A172 (cell line): ENCODE data around the gene TBC1D30. TPM values are rescaled to one million over a fixed set of nuclear protein-coding genes. Genes with fewer than 3 reads are reported as not detected.
"Not testable (repeated sequence)": the region's sequence is repeated elsewhere in the genome, so short reads cannot be mapped to it uniquely, and the experiment has no call there.

Experiments used
- DNase-seq: peaks from one replicate; pipeline ENCODE4 v3.0.0-alpha.2; 2015; ENCODE audit warnings: low spot score
- total RNA-seq: library from RNA; depleted of rRNA; stranded (reverse); fragments of >200 nt; shearing (Covaris generic); gene quantifications from 2 replicates; pipeline ENCODE4 v1.2.3, GENCODE V29; 2014; rRNA removed

The TBC1D30 gene
- total RNA-seq, result 0.26 and 1.6 TPM in 2 replicates

GRCh38 chr12:64824500-64825142 is at the start of gene TBC1D30:
TSS of gene TBC1D30 (plus strand) at chr12:64824647. CDS start at chr12:64824880, 233 bp downstream.
- no peak for DNase-seq

- DNase-seq, result not testable (repeated sequence)
Observed at GRCh38 chr12:64775147-64775736, 49.2 kb upstream of the TBC1D30 start.

GRCh38 chr12:64779354-64779974 is 45.0 kb upstream of the TBC1D30 start:
- DNase-seq, result no peak

DNA sequence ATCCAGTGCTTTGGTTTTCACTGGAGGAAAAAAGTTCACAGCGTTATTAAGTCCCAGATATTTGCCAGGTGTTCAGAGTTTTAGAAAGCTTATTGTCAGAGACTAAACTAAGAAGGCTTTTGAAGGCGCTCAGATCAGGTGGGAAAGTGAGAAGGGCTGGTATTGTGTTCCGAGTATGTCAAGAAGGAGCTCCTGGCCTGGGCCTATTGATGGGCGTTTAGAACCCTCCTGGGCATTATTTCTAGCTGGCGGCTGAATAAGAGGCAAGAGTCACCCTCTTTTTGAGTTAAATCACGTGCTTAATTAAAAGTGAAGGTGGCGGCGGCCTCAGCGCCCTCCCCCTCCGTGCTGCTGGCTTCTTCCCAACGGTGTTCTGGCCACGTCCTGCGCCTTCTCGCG is 44.3 kb upstream of the TBC1D30 start:
- DNase-seq, result no peak

DNA sequence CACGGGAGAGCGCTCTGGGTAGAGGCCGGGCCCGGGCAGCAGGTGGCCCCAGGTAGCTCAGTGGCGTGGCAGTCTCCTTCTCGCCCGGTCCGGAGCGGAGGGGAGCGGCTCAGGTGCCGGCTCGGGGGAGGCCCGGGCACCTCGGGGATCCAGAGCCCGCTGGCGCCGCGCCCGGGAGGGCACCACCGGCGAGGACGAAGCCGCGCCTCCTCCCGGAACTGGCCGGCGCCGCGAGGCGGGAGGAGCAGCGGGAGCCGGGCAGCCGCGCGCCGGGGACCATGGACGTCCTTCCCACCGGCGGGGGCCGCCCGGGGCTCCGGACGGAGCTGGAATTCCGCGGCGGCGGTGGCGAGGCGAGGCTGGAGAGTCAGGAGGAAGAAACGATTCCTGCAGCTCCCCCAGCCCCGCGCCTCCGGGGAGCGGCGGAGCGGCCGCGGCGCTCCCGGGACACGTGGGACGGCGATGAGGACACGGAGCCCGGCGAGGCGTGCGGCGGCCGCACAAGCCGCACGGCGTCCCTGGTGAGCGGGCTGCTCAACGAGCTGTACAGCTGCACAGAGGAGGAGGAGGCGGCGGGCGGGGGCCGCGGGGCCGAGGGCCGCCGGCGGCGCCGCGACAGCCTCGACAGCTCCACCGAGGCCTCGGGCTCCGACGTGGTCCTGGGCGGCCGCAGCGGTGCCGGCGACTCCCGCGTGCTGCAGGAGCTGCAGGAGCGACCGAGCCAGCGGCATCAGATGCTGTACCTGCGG is 43.7 kb upstream of the TBC1D30 start:
- DNase-seq, result no peak

GRCh38 chr12:64781280-64782190 is 42.9 kb upstream of the TBC1D30 start:
- DNase-seq, result no peak

DNA sequence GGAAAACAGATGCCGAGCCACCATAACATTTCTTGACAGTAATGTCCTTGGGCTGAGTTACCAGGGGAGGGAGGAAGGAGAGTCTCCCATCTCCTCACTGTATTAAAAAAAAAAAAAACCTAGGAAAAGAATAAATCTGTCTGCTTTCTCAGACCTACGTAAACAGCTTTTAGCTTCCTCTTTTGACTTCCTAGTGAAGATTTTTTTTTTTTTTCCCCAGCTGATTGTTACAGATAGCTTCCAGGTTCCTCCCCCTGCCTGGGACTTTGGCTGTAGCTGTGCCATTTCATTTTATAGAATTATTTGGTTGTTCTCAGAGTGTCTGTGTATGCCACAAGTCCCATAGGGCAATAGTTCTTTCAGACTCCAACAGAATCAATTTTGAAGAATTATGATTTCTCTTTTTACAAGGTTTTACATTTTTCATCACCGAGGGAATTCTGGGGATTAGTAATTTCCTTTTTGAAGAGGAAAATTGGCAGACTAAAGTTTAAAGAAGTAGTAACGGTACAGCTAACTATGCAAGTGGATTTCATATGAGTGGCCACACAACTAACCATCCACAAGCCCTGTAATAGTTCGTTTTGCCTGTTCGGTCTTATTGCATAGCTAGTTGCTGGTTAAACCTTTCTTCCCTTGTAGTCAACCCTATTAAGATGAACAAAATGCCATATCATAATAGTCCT is 42.1 kb upstream of the TBC1D30 start:
- no peak for DNase-seq

GRCh38 chr12:64785838-64786237 is 38.6 kb upstream of the TBC1D30 start:
- DNase-seq, result no peak

- DNase-seq, result no peak
Observed at GRCh38 chr12:64790166-64790565, 34.3 kb upstream of the TBC1D30 start.

DNA sequence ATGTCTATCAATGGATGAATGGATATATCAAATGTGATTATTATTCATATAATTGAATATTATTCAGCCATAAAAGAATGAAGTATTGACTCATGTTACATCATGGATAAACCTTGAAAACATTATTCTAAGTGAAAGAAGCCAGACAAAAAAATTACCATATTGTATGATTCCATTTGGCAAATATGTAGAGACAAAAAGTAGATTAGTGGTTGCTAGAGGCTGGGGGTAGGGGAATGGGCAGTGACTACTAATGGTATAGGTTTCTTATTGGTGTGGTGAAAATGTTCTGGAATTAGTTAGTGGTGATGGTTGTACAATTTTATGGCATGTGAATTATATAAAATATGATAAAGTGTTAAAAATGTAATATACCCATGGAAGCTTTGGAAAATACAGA is 33.4 kb upstream of the TBC1D30 start:
- no peak for DNase-seq

- DNase-seq, result no peak
Observed at GRCh38 chr12:64792128-64792527, 32.3 kb upstream of the TBC1D30 start.

DNA sequence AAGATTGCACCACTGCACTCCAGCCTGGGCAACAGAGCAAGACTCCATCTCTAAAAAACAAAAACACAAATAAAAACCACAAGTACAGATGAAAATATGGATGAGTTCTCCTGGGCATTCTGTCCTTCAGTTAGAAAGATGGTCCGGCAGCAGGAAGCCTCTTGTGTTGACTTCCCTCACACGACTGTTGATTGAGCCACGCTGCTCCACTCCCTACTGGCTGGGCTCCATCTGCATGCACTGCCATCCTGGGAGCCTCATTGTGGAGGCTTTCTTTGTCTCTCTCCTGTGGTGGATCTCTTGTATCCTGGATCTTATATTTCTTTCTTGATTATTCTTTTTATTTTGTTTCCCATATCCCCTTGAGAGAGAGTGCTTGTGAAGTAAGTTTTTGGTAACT is 30.8 kb upstream of the TBC1D30 start:
- DNase-seq, result no peak

DNA sequence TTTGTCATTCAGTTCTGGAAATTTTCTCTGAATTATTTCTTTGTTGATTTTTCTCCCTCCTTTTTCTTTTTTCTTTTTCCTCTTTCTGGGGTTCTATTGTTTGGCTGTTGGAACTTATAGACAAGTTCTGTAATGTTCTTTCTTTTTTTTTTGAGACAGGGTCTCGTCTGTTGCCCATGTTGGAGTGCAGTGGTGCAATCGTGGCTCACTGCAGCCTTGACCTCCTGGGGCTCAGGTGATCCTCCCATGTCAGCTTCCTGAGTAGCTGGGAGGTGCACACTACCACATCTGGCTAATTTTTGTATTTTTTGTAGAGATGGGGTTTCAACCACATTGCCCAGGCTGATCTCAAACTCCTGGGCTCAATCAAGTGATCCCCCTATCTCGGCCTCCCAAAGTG is 30.1 kb upstream of the TBC1D30 start:
- DNase-seq, result no peak

DNA sequence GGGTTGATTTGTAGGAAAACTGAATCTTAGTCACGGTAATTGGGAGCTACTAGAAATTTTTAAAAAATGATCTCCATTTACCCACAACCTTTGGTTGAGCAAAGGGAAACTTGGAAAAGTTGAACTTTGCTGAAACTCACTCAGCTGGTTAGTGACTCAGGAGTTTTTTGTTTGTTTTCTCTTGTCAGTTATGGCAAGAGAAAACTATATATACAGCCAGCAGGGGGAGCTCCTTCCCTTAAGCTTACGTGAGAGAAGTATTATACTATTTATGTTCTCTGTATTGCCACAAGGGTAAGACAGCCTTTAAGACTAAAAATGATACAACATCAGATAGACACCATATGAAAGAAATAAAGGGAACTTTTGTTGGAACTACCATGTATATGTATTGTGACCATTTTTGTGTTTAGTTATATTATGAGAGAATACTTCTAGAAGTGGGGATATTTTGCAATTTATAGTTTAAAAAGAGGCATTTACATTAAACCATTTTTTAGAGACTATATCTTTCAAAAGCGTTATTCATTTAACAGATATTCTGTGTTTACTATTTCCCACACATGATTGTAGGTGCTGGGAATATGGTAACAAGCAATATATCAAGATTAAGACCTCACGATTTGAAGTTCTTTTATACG is 28.1 kb upstream of the TBC1D30 start:
- DNase-seq, result peak; percentile 86

- DNase-seq, result no peak
Observed at GRCh38 chr12:64797156-64797555, 27.3 kb upstream of the TBC1D30 start.

GRCh38 chr12:64798165-64798564 is 26.3 kb upstream of the TBC1D30 start:
- no peak for DNase-seq

GRCh38 chr12:64800640-64801039 is 23.8 kb upstream of the TBC1D30 start:
- no peak for DNase-seq

DNA sequence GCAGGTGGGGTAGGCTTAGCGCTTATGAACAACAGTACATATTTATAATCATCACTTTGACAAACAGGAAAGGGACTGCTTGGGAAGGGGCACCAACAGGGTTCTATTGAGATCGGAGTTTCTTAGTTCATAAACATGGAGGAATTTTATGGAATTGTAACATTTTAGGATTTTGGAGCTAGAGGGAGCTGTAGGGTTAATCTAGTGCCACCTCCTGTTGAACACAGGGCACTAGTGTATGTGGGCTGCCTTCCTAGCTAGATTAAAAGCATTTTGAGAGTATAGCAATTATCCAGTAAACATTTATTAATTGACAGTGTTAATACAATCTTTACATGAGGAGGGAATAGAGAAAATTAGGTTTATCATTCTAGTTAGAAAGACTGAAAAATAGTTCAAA is 23.1 kb upstream of the TBC1D30 start:
- DNase-seq, result no peak

DNA sequence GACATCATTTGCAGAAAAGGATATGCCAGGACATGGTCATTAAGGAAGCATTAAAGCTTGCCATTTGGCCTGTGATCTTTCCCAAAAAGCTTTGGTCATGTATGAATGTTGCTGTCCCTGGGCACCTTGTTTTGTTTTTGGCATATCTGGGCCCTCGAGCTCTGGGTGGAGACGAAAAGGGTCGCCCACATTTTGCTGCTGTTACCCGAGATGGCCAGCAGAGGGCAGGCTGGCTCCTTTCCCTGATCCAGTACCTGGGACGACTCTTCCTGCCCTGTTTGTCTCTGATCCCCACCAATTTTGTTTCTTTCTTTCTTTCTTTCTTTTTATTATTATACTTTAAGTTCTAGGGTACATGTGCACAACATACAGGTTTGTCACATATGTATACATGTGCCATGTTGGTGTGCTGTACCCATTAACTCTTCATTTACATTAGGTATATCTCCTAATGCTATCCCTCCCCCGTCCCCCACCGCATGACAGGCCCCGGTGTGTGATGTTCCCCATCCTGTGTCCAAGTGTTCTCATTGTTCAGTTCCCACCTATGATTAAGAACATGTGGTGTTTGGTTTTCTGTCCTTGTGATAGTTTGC is 22.2 kb upstream of the TBC1D30 start:
- DNase-seq, result peak; percentile 63

- DNase-seq, result no peak
Observed at GRCh38 chr12:64806173-64806572, 18.3 kb upstream of the TBC1D30 start.
